GM12892 (cell line): ENCODE data around the gene URB1.

ENCODE experiments used
- POLR2AphosphoS5 ChIP-seq: IDR thresholded peaks from 2 replicates; pipeline ENCODE4 v1.6.1; 2011; ENCODE audit warnings: low read depth, low read length, control low read depth
- TAF1 ChIP-seq: IDR thresholded peaks from 2 replicates; pipeline ENCODE4 v1.6.1; 2011; ENCODE audit warnings: low read depth, mild to moderate bottlenecking, control low read depth, low read length, borderline replicate concordance

DNA sequence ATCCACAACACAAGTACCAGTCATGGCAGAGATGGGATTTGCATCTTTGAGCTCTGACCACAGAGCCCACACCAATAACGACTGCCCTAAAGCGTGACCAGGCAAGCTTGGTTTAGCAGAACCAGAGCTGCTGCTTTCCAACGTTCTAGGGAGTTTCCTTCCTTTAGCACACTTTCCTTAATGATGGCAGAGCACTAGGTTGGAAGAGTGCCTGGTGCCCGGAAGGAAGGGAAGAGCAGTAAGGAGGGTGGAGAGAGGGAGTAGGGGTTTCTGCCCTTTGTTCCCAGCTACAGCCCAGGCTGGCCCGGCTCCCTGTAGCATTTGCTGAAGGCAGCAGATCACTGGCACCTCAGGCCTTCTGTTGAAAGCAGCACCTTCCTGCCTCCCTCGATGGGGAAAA, 13.6 kb upstream of the URB1 start:
- TF ChIP-seq POLR2AphosphoS5, result no peak
- no peak for TF ChIP-seq TAF1
